ENCODE results near the gene AK8. TPM values are rescaled to one million over a fixed set of nuclear protein-coding genes. Genes with fewer than 3 reads are reported as not detected.
A peak's percentile ranks its signal among the peaks of the same experiment; 100 is the strongest.

AK8 gene
- total and polyA plus RNA-seq, 9 of the 15 experiments (the other 6 are each of a cell fraction or from before 2014, with no cell fraction given): 0.06 to 0.37 TPM; not detected in 7

- no peak for TF ChIP-seq ZFP91 (CRISPR knock-in tag; IDR thresholded peaks at IDR 0.05)
- peak; percentile 38 to 39; a peak in 2 of 4 replicates for TF ChIP-seq NRF1 (conservative IDR thresholded peaks at IDR 0.05 in 1 of 2, IDR thresholded peaks at IDR 0.05 in 1 of 2)
- TF ChIP-seq TAL1 (IDR thresholded peaks at IDR 0.05): peak; percentile 96
- TF ChIP-seq MED1 (CRISPR knock-in tag; IDR thresholded peaks at IDR 0.05; ENCODE audit: borderline replicate concordance): no peak
- no peak for TF ChIP-seq NCOA6 (IDR thresholded peaks at IDR 0.05)
- TF ChIP-seq C11orf30 (IDR thresholded peaks at IDR 0.05; ENCODE audit: low read depth): 0 out of 2 replicates have a peak, but pooled peaks have one; percentile 5
- peak; percentile 88; the same call in 1 of the 2 replicates for TF ChIP-seq MTA3 (IDR thresholded peaks at IDR 0.05; ENCODE audit: borderline replicate concordance)
- TF ChIP-seq LEF1 (IDR thresholded peaks at IDR 0.05): peak; percentile 57
- TF ChIP-seq JUND (IDR thresholded peaks at IDR 0.05; ENCODE audit: borderline replicate concordance, low read depth, low read length): peak; percentile 63
- TF ChIP-seq JUND (tag; IDR thresholded peaks at IDR 0.05; ENCODE audit: borderline replicate concordance, low read depth, low read length): peak; percentile 41; the same call in 1 of the 3 replicates
- no peak for TF ChIP-seq SMARCB1 (IDR thresholded peaks at IDR 0.05; ENCODE audit: insufficient read length, low read depth)
- TF ChIP-seq TBP (optimal IDR thresholded peaks at IDR 0.05; ENCODE audit: low read depth, low read length): no peak
- peak; percentile 92 for TF ChIP-seq GATAD2B (IDR thresholded peaks at IDR 0.05; ENCODE audit: borderline replicate concordance)
- peak; percentile 65; the same call in 1 of the 2 replicates for TF ChIP-seq ZBTB5 (IDR thresholded peaks at IDR 0.05)
- no peak for TF ChIP-seq NCOA4 (IDR thresholded peaks at IDR 0.05; ENCODE audit: partially characterized antibody)
- peak; percentile 55; the same call in 1 of the 2 replicates for TF ChIP-seq ZNF263 (CRISPR knock-in tag; IDR thresholded peaks at IDR 0.05; ENCODE audit: borderline replicate concordance)
- peak; percentile 20; the same call in 1 of the 2 replicates for TF ChIP-seq RAD51 (IDR thresholded peaks at IDR 0.05; ENCODE audit: borderline replicate concordance, low read depth)
- TF ChIP-seq CHAMP1 (IDR thresholded peaks at IDR 0.05): peak; percentile 58; the same call in 1 of the 2 replicates
- no peak for TF ChIP-seq ZNF77 (CRISPR knock-in tag; IDR thresholded peaks at IDR 0.05)
- no peak for TF ChIP-seq HNRNPLL (IDR thresholded peaks at IDR 0.05; ENCODE audit: low read depth, low read length, poor library complexity, severe bottlenecking)
- TF ChIP-seq PREB (CRISPR knock-in tag; IDR thresholded peaks at IDR 0.05): peak; percentile 52; the same call in 1 of the 2 replicates
Observed at GRCh38 chr9:132798817-132799790, 79.0 kb downstream of the AK8 start (continued).

All from K562 (cell line).